HepG2 (cell line): ENCODE results near the gene TPO. TPM values are rescaled to one million over a fixed set of nuclear protein-coding genes. Genes with fewer than 3 reads are reported as not detected.

Experiments
- ATAC-seq: fragments of 200-7000 bp; cut with Tn5 transposase; 3 replicates; pipeline ENCODE4 v1.9.1; 2020; ENCODE audit warnings: mild to moderate bottlenecking, moderate library complexity
- BruUV-seq: library from RNA; stranded (reverse); fragments of 400-500 nt; replicated peaks from 2 replicates; lab custom pipeline; 2021; lab: Mats Ljungman, UMichigan
- CTCF ChIA-PET: fragments of 300-600 bp; formaldehyde crosslinking; extraction: SDS; loops from one replicate; lab custom pipeline; 2021; ENCODE audit warnings: low total read pairs, inconsistent platforms, low intra/inter-chr PET ratio; lab: Yijun Ruan, JAX
- POLR2A ChIA-PET: fragments of 350-600 bp; sonication (Branson Sonifier 250); formaldehyde crosslinking; loops from one replicate; lab custom pipeline; 2020; ENCODE audit warnings: antibody characterized with exemption, inconsistent platforms; lab: Yijun Ruan, JAX
- DNase-seq: peaks from one replicate; pipeline ENCODE4 v3.0.0-alpha.2; 2015; ENCODE audit warnings: low spot score
- FAIRE-seq: peaks from 3 replicates; lab custom pipeline; 2011; peaks lifted over from hg19 to GRCh38; lab: Jason Lieb, UNC
- H2AFZ ChIP-seq: one replicate; pipeline ENCODE4 v1.6.1; 2011; ENCODE audit warnings: low read length, inconsistent platforms
- H3K27ac ChIP-seq: fragments of 300-600 bp; 3 replicates; pipeline ENCODE4 v1.8.0; 2011; ENCODE audit warnings: mixed run types, mild to moderate bottlenecking, mixed read lengths, low read length, inconsistent platforms; ENCODE audit not compliant: insufficient read depth; ENCODE audit errors: extremely low read length
- H3K27me3 ChIP-seq, 2 experiments: fragments of 200-600 bp in 1 of 2; 2 replicates in 1 of 2; 3 replicates in 1 of 2; pipeline versions ENCODE4 v1.6.0 to v1.8.0; 2011; ENCODE audit warnings: low read length in 2 of 2, mild to moderate bottlenecking in 2 of 2, moderate library complexity in 2 of 2, inconsistent platforms in 1 of 2; ENCODE audit not compliant: insufficient read depth in 2 of 2, control insufficient read depth in 1 of 2
- H3K36me3 ChIP-seq, 2 experiments: fragments of 200-600 bp in 1 of 2; replicated peaks in 1 of 2; 2 replicates in 1 of 2; 3 replicates in 1 of 2; pipeline versions ENCODE4 v1.5.1 to v1.8.0; 2011; ENCODE audit warnings: low read length in 2 of 2, inconsistent platforms in 1 of 2; ENCODE audit not compliant: insufficient read depth in 2 of 2, control insufficient read depth in 1 of 2
- H3K4me1 ChIP-seq: 2 replicates; pipeline ENCODE4 v1.5.1; 2012; ENCODE audit warnings: low read length, inconsistent platforms; ENCODE audit not compliant: insufficient read depth
- H3K4me2 ChIP-seq: 2 replicates; pipeline ENCODE4 v1.6.0; 2011; ENCODE audit warnings: low read depth, low read length, inconsistent platforms
- H3K4me3 ChIP-seq, 3 experiments: fragments of 200-600 bp in 1 of 3; sonication (generic), shearing (Covaris generic) in 1 of 3; replicated peaks in 1 of 3; 2 replicates each; pipeline ENCODE4 v1.5.1; 2011 to 2016; ENCODE audit warnings: low read length in 3 of 3, inconsistent platforms in 2 of 3, low read depth in 2 of 3, mild to moderate bottlenecking in 2 of 3, control low read depth in 1 of 3, mixed read lengths in 1 of 3; ENCODE audit not compliant: insufficient read depth in 1 of 3
- H3K79me2 ChIP-seq: one replicate; pipeline ENCODE4 v1.6.1; 2011; ENCODE audit warnings: low read length, inconsistent platforms; ENCODE audit not compliant: insufficient read depth
- H3K9ac ChIP-seq: 2 replicates; pipeline ENCODE4 v1.6.0; 2011; ENCODE audit warnings: mild to moderate bottlenecking, low read depth, low read length, inconsistent platforms; ENCODE audit not compliant: insufficient read depth
- H3K9me3 ChIP-seq: 2 replicates; pipeline ENCODE4 v1.5.1; 2012; ENCODE audit warnings: mild to moderate bottlenecking, low read length
- H4K20me1 ChIP-seq: 2 replicates; pipeline ENCODE4 v1.6.0; 2011; ENCODE audit warnings: inconsistent platforms, mild to moderate bottlenecking, low read length, moderate library complexity; ENCODE audit not compliant: insufficient read depth
- EEA1 ChIP-seq: sonication (generic); formaldehyde crosslinking; IDR thresholded peaks from 2 replicates; pipeline ENCODE4 v1.5.1; 2020; ENCODE audit warnings: mild to moderate bottlenecking, missing genetic modification reagents, borderline replicate concordance
- MAFF ChIP-seq: IDR thresholded peaks from 2 replicates; pipeline ENCODE4 v1.6.1; 2011; ENCODE audit warnings: low read depth, low read length, improper control_type of control experiment
- MAFK ChIP-seq, 2 experiments: IDR thresholded peaks in 1 of 2; conservative IDR thresholded peaks in 1 of 2; 2 replicates each; pipeline ENCODE4 v1.6.1; 2011; ENCODE audit warnings: improper control_type of control experiment in 2 of 2, low read length in 2 of 2
- PTBP1 ChIP-seq: fragments of 200-400 bp; formaldehyde crosslinking; IDR thresholded peaks from 2 replicates; pipeline ENCODE4 v1.6.1; 2018; ENCODE audit warnings: low read length, low read depth; ENCODE audit not compliant: poor library complexity, severe bottlenecking
- WGBS: methylation state at CpG from one replicate; pipeline ENCODE4 v1.1.6; 2017; ENCODE audit warnings: low lambda C conversion rate; 5-methylcytosine and 5-hydroxymethylcytosine counted together
- in situ Hi-C: cut with HindIII; loops from 2 replicates; pipeline ENCODE4 v1.10.0; 2017; ENCODE audit warnings: low pct_unique_long_range_greater_than_20kb; ENCODE audit not compliant: extremely low pct_ligation_motif_present
- intact Hi-C: fragments of 100-400 bp; cut with micrococcal nuclease; formaldehyde crosslinking; loops from one replicate; pipeline ENCODE4 v1.10.0; 2022; ENCODE audit not compliant: unreplicated experiment
- polyA plus RNA-seq, 8 experiments: library from polyadenylated mRNA; depleted of rRNA in 3 of 8; stranded (reverse) in 7 of 8; unstranded in 1 of 8; fragments of >200 nt; fragmentation: Illumina TruSeq in 4 of 8; extraction: Trizol in 4 of 8; gene quantifications; 2 replicates each; pipeline versions ENCODE4 v1.2.1 to v1.2.3, GENCODE V29; 2011 to 2016; ENCODE audit warnings: low read depth in 4 of 8, missing spikeins in 1 of 8, mixed read lengths in 1 of 8; ENCODE audit not compliant: insufficient read depth in 1 of 8
- total RNA-seq, 5 experiments: library from RNA; depleted of rRNA; stranded (reverse); fragments of >200 nt; fragmentation: Illumina TruSeq; extraction: Trizol; gene quantifications; 2 replicates each; pipeline ENCODE4 v1.2.3, GENCODE V29; 2016; ENCODE audit warnings: low read depth in 1 of 5
- TF ChIP-seq, protein P1 (sequence below): sonication (generic); formaldehyde crosslinking; conservative IDR thresholded peaks from 2 replicates; pipeline ENCODE4 v1.4.0; 2020; ENCODE audit warnings: missing genetic modification reagents
- TF ChIP-seq, protein P2 (sequence below): sonication (generic); formaldehyde crosslinking; IDR thresholded peaks from 2 replicates; pipeline ENCODE4 v1.4.0; 2020; ENCODE audit warnings: mild to moderate bottlenecking, missing genetic modification reagents

Gene TPO
- total and polyA plus RNA-seq, 2 of the 13 experiments (the other 11 are each of a cell fraction or from before 2014, with no cell fraction given): not detected

DNA sequence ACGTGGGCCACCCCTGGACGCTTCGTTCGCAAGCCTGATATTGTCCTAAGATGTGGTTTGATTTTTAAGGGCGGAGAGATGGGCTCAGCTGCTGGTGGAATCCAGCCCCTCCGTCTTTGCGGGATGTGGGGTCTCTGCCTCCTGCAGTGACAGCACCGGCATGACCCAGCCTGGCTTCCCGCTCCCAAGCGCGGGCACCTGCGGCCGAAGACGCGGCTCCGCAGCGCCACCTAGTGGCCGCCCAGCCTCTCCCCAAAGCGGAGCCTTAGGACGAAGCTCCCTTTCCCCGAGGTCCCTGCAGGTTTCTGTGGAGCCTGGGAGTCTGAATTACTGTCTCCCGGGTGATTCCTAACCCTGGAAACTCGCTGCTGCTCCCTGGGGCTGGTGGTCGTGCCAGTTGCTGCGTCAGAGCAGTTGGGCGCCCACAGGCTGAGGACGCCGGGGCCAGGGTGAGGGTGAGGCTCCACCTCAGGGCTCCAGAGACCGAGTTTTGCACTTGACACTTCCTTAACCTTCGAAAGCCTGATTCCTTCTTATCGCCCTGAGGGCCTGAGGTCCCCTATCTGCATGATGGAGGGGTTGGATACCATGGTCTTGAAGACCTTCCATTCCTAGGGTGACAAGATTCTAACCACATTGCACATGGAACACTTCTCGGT is 137.5 kb downstream of the TPO start (continued):
- TF ChIP-seq, protein P1, sequence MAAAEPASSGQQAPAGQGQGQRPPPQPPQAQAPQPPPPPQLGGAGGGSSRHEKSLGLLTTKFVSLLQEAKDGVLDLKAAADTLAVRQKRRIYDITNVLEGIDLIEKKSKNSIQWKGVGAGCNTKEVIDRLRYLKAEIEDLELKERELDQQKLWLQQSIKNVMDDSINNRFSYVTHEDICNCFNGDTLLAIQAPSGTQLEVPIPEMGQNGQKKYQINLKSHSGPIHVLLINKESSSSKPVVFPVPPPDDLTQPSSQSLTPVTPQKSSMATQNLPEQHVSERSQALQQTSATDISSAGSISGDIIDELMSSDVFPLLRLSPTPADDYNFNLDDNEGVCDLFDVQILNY: peak; percentile 59; the same call in 1 of the 2 replicates

DNA sequence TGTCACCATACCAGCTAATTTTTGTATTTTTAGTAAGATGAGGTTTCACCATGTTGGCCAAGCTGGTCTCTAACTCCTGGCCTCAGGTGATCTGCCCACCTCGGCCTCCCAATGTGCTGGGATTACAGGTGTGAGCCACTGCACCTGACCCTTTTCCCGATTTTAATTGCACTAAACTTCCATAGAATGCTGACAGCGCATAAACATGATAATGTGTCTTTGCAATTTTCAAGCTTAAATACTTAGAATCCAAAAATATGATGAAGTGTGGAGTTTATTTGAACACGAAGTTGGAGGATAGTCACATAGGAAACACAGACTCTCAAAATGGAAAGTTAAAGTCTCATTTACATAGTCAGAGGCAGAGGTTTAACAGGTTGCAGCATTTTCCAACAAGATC is 138.6 kb downstream of the TPO start:
- Histone ChIP-seq H3K9ac (no peak overlapping the region), H3K4me3 (no peak overlapping the region), H3K27ac (no peak overlapping the region), H3K27me3 (peaks cover 3 to 38% of the 10 kb centered on the region in 2 experiments), H3K36me3 (no peaks in the 10 kb centered on the region), H4K20me1 (no peaks in the 10 kb centered on the region; the same call in 1 of the 2 replicates), H2AFZ (no peak overlapping the region), H3K79me2 (no peaks in the 10 kb centered on the region), H3K9me3 (no peaks in the 10 kb centered on the region), H3K4me1 (peaks cover 7% of the 10 kb centered on the region; the same call in 1 of the 2 replicates), H3K4me2 (no peak overlapping the region)
- ChIA-PET CTCF (no interaction called here), POLR2A (no interaction called here)
- BruUV-seq: no TSS peak
- intact Hi-C loops: no loop called here
- no peak for DNase-seq
- no peak for FAIRE-seq
- ATAC-seq: no peak
- TF ChIP-seq EEA1 (CRISPR knock-in tag): no peak
- TF ChIP-seq, protein P2, sequence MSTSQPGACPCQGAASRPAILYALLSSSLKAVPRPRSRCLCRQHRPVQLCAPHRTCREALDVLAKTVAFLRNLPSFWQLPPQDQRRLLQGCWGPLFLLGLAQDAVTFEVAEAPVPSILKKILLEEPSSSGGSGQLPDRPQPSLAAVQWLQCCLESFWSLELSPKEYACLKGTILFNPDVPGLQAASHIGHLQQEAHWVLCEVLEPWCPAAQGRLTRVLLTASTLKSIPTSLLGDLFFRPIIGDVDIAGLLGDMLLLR: no peak
- TF ChIP-seq MAFK (conservative IDR thresholded peaks at IDR 0.05 in 1 of 2, IDR thresholded peaks at IDR 0.05 in 1 of 2; ENCODE audit: low read length in 2 of 2): peak; percentile 85 to 91
- no peak for TF ChIP-seq PTBP1
- TF ChIP-seq MAFF: peak; percentile 86
- in situ Hi-C loops: no loop called here
- 10% methylated on average over 4 of the region's 4 CpGs for WGBS
